GM12878 (cell line): ENCODE measurements around the gene SRD5A2. TPM values are rescaled to one million over a fixed set of nuclear protein-coding genes. Genes with fewer than 3 reads are reported as not detected.
A peak's percentile ranks its signal among the peaks of the same experiment; 100 is the strongest.

Source experiments
- GABPA ChIP-seq: IDR thresholded peaks from 2 replicates; pipeline ENCODE4 v1.6.1; 2014; ENCODE audit warnings: antibody characterized with exemption, low read depth, mild to moderate bottlenecking, inconsistent platforms
- NRF1 ChIP-seq: conservative IDR thresholded peaks from 2 replicates; pipeline ENCODE4 v1.6.1; 2011; ENCODE audit warnings: mild to moderate bottlenecking, low read depth, low read length, improper control_type of control experiment
- RELB ChIP-seq: fragments of 450-650 bp; IDR thresholded peaks from 2 replicates; pipeline ENCODE4 v1.6.1; 2017; ENCODE audit warnings: low read depth, mild to moderate bottlenecking, moderate library complexity
- SPI1 ChIP-seq: IDR thresholded peaks from 2 replicates; pipeline ENCODE4 v1.6.1; 2011; ENCODE audit warnings: low read depth, mild to moderate bottlenecking, low read length, moderate library complexity, borderline replicate concordance; ENCODE audit not compliant: insufficient read depth
- SREBF2 ChIP-seq: IDR thresholded peaks from 2 replicates; pipeline ENCODE4 v1.6.1; 2012; ENCODE audit warnings: mild to moderate bottlenecking, low read length
- TCF12 ChIP-seq: IDR thresholded peaks from 2 replicates; pipeline ENCODE4 v1.6.1; 2011; ENCODE audit warnings: low read depth, mild to moderate bottlenecking, low read length
- YBX1 ChIP-seq: fragments of 450-650 bp; IDR thresholded peaks from 2 replicates; pipeline ENCODE4 v1.6.1; 2016; ENCODE audit warnings: antibody characterized with exemption
- YY1 ChIP-seq: IDR thresholded peaks from 2 replicates; pipeline ENCODE4 v1.6.1; 2011; ENCODE audit warnings: low read depth, mild to moderate bottlenecking, low read length
- polyA plus RNA-seq, 11 experiments: library from polyadenylated mRNA; depleted of rRNA in 4 of 11; unstranded in 6 of 11; stranded (reverse) in 5 of 11; fragments of >200 nt; fragmentation: Nextera tagmentation in 4 of 11; fragmentation: Illumina TruSeq in 1 of 11; extraction: Ambion mirVana in 4 of 11; extraction: Trizol in 1 of 11; gene quantifications; 1 replicate in 1 of 11; 2 replicates in 10 of 11; pipeline versions ENCODE4 v1.2.1 to v1.2.3, GENCODE V29; 2011 to 2016; ENCODE audit warnings: inconsistent platforms in 2 of 11, missing spikeins in 2 of 11, low read depth in 1 of 11
- total RNA-seq, 4 experiments: library from RNA; depleted of rRNA in 3 of 4; stranded (reverse); fragments of >200 nt in 3 of 4; fragmentation: Illumina TruSeq in 1 of 4; extraction: Trizol in 1 of 4; gene quantifications; 2 replicates each; pipeline versions ENCODE4 v1.2.1 to v1.2.3, GENCODE V29; 2013 to 2021
- TF ChIP-seq, protein P1 (sequence below): fragments of 450-650 bp; IDR thresholded peaks from 2 replicates; pipeline ENCODE4 v1.6.1; 2017; ENCODE audit warnings: mild to moderate bottlenecking, moderate library complexity

Gene SRD5A2
- total and polyA plus RNA-seq, 10 of the 15 experiments (the other 5 are each of a cell fraction or from before 2014, with no cell fraction given) = 0.01 TPM; not detected in 7

GRCh38 chr2:31523871-31524492 is 56.8 kb downstream of the SRD5A2 start (continued):
- no peak for TF ChIP-seq YBX1
- TF ChIP-seq RELB = no peak
- no peak for TF ChIP-seq SPI1
- TF ChIP-seq GABPA = no peak
- no peak for TF ChIP-seq TCF12
- TF ChIP-seq YY1 = peak; percentile 54; the same call in 1 of the 2 replicates
- TF ChIP-seq, protein P1, sequence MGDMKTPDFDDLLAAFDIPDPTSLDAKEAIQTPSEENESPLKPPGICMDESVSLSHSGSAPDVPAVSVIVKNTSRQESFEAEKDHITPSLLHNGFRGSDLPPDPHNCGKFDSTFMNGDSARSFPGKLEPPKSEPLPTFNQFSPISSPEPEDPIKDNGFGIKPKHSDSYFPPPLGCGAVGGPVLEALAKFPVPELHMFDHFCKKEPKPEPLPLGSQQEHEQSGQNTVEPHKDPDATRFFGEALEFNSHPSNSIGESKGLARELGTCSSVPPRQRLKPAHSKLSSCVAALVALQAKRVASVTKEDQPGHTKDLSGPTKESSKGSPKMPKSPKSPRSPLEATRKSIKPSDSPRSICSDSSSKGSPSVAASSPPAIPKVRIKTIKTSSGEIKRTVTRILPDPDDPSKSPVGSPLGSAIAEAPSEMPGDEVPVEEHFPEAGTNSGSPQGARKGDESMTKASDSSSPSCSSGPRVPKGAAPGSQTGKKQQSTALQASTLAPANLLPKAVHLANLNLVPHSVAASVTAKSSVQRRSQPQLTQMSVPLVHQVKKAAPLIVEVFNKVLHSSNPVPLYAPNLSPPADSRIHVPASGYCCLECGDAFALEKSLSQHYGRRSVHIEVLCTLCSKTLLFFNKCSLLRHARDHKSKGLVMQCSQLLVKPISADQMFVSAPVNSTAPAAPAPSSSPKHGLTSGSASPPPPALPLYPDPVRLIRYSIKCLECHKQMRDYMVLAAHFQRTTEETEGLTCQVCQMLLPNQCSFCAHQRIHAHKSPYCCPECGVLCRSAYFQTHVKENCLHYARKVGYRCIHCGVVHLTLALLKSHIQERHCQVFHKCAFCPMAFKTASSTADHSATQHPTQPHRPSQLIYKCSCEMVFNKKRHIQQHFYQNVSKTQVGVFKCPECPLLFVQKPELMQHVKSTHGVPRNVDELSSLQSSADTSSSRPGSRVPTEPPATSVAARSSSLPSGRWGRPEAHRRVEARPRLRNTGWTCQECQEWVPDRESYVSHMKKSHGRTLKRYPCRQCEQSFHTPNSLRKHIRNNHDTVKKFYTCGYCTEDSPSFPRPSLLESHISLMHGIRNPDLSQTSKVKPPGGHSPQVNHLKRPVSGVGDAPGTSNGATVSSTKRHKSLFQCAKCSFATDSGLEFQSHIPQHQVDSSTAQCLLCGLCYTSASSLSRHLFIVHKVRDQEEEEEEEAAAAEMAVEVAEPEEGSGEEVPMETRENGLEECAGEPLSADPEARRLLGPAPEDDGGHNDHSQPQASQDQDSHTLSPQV = no peak
- TF ChIP-seq SREBF2 = no peak
- no peak for TF ChIP-seq NRF1
